ENCODE data around the gene ARL10.

DNA sequence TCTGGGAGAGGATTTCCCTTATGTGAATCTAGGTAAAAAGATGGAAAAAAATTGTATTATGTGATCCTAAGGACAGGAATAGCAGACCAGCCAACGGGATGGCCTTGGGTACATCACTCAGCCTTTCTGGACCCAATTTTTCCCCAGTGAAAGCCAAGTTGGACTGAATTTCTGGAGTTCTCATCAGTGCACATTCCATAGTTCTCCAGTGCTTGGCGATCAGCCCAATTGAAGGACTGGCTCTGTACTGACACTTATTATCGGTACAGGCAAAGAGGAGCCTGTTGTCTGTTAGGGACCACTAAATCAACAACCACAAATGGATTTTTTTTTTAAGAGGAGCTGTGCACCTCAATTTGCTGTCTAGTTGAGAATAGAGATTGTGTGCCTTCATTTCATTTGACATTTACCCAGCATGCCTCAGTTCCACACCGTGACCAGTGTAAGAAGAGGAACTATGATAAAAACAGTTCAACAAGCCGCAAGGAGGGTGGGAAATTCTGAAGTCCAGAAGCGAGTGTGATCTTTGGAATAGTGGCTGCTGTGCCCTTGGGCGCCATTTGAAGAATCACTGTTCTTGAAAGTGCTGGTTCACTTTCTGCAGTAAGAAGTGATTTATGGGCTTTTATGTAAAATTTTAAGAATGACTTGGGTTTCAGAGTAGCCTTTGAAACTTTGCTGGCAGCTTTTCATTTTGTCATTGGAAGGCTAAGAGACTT lies 8.0 kb downstream of the ARL10 start:
- TF ChIP-seq POLR2AphosphoS5 (IDR thresholded peaks at IDR 0.05), result no peak
- no peak for TF ChIP-seq EP300 (IDR thresholded peaks at IDR 0.05)
- TF ChIP-seq, protein P1, sequence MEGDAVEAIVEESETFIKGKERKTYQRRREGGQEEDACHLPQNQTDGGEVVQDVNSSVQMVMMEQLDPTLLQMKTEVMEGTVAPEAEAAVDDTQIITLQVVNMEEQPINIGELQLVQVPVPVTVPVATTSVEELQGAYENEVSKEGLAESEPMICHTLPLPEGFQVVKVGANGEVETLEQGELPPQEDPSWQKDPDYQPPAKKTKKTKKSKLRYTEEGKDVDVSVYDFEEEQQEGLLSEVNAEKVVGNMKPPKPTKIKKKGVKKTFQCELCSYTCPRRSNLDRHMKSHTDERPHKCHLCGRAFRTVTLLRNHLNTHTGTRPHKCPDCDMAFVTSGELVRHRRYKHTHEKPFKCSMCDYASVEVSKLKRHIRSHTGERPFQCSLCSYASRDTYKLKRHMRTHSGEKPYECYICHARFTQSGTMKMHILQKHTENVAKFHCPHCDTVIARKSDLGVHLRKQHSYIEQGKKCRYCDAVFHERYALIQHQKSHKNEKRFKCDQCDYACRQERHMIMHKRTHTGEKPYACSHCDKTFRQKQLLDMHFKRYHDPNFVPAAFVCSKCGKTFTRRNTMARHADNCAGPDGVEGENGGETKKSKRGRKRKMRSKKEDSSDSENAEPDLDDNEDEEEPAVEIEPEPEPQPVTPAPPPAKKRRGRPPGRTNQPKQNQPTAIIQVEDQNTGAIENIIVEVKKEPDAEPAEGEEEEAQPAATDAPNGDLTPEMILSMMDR (IDR thresholded peaks at IDR 0.05), result no peak
